Measurements from ENCODE around the gene RAMP2. TPM values are rescaled to one million over a fixed set of nuclear protein-coding genes. Genes with fewer than 3 reads are reported as not detected.

The RAMP2 gene
- total RNA-seq, 1 donor from 2014 or later: 8.3 TPM

DNA sequence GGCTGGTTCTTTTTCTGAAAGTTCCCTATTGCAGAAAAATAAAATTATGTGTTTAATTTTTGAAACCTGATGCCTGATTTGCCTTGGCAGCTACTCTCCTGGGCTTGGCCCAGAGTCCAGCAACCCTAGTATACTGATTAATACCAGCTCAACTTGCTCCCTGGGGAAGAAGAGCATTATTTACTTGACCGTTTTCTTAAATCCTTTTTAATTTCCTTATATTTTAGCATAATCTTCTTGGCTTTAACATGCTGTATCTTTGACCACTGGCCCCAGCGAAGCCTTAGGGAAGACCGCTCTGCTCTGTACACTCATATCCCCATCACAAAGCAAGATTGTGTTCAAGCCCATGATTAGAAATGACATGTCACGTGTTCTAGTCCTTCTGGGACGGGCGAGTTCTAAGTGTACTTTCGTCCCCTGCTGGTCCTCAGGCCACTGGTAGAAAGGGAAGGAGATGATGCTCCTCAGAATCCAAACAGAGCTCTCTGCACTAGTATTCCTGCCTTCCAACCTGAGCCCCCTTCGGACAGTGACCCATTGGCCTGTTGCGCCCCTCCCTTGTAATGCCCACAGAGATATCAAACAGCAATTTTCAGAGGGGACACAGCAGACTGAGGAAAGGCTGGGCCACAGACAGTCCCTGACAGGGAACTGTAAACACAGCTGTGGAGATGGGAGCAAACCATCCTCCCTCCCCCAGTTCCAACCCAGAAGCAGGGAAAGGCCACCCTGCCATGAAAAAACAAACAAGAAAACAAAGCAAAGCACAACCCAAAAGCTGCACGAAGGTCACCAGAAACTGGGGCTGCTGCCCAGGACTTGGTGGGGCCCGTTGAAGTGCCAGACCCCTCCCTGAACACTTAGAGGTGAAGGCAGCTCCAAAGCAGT lies 11.9 kb upstream of the RAMP2 start:
- Mint-ChIP-seq H3K4me1 (ENCODE audit: unreplicated experiment) (peaks cover 12% of the 10 kb centered on the region), H3K4me3 (no peak overlapping the region), H3K27ac (no peak overlapping the region), H3K27me3 (peaks cover 17% of the 10 kb centered on the region), H3K9me3 (no peaks in the 10 kb centered on the region), H3K36me3 (no peaks in the 10 kb centered on the region)
- TF ChIP-seq, protein P1, sequence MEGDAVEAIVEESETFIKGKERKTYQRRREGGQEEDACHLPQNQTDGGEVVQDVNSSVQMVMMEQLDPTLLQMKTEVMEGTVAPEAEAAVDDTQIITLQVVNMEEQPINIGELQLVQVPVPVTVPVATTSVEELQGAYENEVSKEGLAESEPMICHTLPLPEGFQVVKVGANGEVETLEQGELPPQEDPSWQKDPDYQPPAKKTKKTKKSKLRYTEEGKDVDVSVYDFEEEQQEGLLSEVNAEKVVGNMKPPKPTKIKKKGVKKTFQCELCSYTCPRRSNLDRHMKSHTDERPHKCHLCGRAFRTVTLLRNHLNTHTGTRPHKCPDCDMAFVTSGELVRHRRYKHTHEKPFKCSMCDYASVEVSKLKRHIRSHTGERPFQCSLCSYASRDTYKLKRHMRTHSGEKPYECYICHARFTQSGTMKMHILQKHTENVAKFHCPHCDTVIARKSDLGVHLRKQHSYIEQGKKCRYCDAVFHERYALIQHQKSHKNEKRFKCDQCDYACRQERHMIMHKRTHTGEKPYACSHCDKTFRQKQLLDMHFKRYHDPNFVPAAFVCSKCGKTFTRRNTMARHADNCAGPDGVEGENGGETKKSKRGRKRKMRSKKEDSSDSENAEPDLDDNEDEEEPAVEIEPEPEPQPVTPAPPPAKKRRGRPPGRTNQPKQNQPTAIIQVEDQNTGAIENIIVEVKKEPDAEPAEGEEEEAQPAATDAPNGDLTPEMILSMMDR (conservative IDR thresholded peaks at IDR 0.05): no peak
- no peak for DNase-seq (ENCODE audit: extremely low spot score, unreplicated experiment)

DNA sequence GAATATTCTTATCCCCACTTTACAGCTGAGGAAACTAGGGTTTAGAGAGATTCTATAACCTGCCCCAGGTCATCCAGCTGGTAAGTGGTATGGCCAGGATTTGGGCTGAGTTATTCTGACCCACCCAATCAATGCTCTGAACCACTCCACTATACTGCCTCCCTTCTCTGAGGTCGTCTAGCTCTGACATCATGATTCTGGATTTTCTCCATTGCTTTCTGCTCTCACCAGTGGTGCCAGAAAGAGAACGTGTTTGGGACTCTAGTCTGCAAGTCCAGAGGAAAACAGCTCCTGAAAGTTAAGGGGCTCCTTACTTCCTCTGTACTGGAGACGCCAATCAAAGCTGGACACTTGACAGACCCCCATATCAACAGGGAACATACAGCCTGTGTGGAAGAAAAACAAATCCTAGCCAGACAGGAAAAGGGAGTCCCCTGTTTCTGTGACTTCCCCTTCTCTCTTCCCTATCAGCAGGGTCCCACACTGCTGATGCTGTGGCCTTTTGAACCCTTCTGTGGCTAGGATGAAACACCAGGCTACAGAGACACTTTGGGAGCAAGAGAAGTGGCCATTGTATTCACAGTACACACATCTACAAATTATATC lies 10.2 kb upstream of the RAMP2 start:
- H3K4me3 Mint-ChIP-seq: no peak overlapping the region
- H3K27ac Mint-ChIP-seq: no peak overlapping the region
- H3K36me3 Mint-ChIP-seq: no peaks in the 10 kb centered on the region
- peaks cover 10% of the 10 kb centered on the region for H3K4me1 Mint-ChIP-seq (ENCODE audit: unreplicated experiment)
- TF ChIP-seq, protein P1 (conservative IDR thresholded peaks at IDR 0.05): no peak
- peaks cover 26% of the 10 kb centered on the region for H3K27me3 Mint-ChIP-seq
- DNase-seq (ENCODE audit: extremely low spot score, unreplicated experiment): no peak
- no peaks in the 10 kb centered on the region for H3K9me3 Mint-ChIP-seq

DNA sequence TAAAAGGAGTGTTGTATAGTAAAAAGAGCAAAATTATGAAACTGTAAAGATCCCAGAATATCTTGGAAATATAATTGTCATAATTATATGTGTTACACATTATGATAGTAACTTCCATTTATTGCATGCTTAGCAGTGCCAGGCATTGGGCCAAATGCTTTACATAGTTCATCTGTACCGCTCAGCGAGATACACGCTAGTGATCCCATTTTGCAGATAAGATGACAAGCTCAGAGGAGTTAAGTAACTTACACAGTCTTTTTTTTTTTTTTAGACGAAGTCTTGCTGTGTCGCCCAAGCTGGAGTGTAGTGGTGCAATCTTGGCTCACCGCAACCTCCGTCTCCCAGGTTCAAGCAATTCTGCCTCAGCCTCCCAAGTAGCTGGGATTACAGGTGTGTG lies 9.4 kb upstream of the RAMP2 start:
- Mint-ChIP-seq H3K27me3 (peaks cover 31% of the 10 kb centered on the region), H3K4me1 (ENCODE audit: unreplicated experiment) (peaks cover 10% of the 10 kb centered on the region), H3K36me3 (no peaks in the 10 kb centered on the region), H3K27ac (no peak overlapping the region), H3K9me3 (no peaks in the 10 kb centered on the region), H3K4me3 (no peak overlapping the region)
- DNase-seq (ENCODE audit: extremely low spot score, unreplicated experiment): no peak
- TF ChIP-seq, protein P1 (conservative IDR thresholded peaks at IDR 0.05): no peak

DNA sequence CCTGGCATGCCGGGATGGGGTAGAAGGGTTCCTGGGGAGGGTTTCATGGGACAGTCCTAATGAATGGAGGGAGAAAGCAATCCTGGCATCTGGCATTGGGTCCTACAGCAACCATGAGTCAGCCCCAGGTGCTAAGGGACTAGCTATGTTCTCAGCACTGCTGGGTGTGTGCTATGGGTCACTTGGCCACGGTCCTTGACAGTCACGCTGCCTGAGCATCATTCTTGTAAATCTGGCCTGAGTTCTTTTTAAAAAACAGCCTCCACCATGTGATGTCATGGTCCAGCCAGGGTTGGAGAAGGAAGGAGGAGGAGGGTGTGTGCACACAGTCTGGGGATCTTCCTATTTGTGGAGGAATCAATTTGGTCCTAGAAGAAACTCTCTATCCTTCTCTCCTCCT lies 6.2 kb upstream of the RAMP2 start:
- peaks cover 47% of the 10 kb centered on the region for H3K27me3 Mint-ChIP-seq
- TF ChIP-seq, protein P1 (conservative IDR thresholded peaks at IDR 0.05): no peak

DNA sequence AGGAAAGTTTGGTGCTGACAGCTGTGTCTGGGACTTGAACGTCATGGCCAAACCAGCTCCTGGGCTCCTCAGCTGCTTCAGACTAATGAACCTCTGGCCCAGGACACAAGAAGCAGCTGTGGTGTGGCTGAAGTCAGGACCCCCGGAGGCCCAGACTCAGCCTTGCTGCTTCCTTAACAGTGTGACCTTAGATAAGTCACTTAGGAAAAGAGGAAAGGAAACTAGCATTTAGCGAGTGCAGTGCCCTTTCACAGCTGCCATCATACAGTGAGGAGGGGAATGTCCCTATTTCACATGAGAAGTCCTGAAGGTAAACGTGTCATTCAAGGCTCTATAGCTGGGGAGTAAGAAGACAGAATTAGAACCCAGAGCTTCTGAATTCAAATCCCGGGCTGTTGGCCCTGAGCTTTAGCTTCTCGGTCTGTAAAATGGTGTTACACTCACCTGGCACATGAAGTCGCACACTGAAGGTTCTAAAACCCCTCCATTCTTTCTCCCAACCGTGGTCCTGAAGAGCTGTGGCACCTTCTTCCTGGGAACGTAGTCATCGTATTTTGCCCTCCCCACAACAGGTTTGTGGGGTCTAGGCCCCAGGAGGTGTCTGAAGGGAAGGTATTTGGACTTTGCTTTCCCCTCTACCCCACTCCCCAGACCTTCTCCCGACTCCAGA lies 910 bp upstream of the RAMP2 start:
- no peak for DNase-seq (ENCODE audit: extremely low spot score, unreplicated experiment)

More for the DNA sequence above, 6.2 kb upstream of the RAMP2 start:
- H3K4me1 Mint-ChIP-seq (ENCODE audit: unreplicated experiment): peaks cover 5% of the 10 kb centered on the region
- H3K9me3 Mint-ChIP-seq: no peaks in the 10 kb centered on the region
- H3K36me3 Mint-ChIP-seq: no peaks in the 10 kb centered on the region
- no peak for DNase-seq (ENCODE audit: extremely low spot score, unreplicated experiment)
- H3K4me3 Mint-ChIP-seq: no peak overlapping the region
- H3K27ac Mint-ChIP-seq: no peak overlapping the region

More for the DNA sequence above, 910 bp upstream of the RAMP2 start:
- peaks cover 12% of the 10 kb centered on the region for H3K4me1 Mint-ChIP-seq (ENCODE audit: unreplicated experiment)
- H3K36me3 Mint-ChIP-seq: no peaks in the 10 kb centered on the region
- no peaks in the 10 kb centered on the region for H3K9me3 Mint-ChIP-seq
- H3K27me3 Mint-ChIP-seq: peaks cover 59% of the 10 kb centered on the region
- TF ChIP-seq, protein P1 (conservative IDR thresholded peaks at IDR 0.05): no peak
- H3K27ac Mint-ChIP-seq: no peak overlapping the region
- peak overlapping the region; percentile 77 for H3K4me3 Mint-ChIP-seq
